ENCODE measurements around the gene RBBP8NL.

RBBP8NL gene

DNA sequence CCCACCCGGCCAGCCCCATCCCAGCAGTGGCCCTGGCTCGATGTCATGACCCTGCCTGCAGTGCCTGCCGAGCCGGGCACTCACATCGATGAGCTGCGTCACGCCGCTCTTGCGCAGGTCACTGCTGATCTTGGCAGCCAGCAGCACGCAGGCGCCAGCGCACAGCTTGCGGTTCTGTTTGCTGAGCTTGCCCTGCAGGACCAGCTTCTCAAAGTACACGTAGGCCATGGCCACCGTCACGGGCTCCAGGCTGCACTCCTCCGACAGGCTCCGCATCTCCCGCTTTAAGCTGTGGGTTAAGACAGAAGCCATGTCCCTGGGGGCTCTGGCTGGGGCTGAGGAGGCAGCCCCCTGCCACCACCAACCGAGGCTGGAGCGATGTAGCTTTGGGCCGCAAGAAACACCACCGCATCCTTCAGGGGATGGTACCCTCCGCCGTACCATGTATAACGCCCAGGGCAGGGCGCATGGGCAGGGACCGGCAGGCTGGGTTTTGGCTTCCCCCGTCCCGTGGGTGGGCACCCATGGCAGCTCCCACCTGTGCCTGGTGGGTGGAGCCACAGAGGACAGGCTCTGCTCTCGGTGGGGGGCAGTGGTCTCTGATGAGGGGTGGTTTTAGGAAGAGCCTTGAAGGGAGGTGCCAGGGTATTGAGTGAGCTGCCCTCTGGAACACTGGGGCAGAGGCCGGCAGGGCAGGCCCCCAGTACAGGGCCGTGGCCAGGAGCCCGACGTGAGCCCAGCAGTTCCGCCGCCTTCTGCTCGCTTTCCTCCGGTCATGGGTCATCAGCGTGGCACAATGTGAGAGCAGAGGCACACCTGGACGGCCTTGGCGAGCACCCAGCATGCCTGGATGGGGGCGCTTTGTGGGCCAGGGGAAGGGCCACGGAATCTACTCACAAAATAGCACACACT lies 35.9 kb downstream of the RBBP8NL start:
- DNase-seq (ENCODE audit: extremely low read depth, low read depth): no peak
- no peak overlapping the region for H3K4me3 ChIP-seq (replicated peaks; ENCODE audit: low read depth, low read length)
- TF ChIP-seq, protein P1, sequence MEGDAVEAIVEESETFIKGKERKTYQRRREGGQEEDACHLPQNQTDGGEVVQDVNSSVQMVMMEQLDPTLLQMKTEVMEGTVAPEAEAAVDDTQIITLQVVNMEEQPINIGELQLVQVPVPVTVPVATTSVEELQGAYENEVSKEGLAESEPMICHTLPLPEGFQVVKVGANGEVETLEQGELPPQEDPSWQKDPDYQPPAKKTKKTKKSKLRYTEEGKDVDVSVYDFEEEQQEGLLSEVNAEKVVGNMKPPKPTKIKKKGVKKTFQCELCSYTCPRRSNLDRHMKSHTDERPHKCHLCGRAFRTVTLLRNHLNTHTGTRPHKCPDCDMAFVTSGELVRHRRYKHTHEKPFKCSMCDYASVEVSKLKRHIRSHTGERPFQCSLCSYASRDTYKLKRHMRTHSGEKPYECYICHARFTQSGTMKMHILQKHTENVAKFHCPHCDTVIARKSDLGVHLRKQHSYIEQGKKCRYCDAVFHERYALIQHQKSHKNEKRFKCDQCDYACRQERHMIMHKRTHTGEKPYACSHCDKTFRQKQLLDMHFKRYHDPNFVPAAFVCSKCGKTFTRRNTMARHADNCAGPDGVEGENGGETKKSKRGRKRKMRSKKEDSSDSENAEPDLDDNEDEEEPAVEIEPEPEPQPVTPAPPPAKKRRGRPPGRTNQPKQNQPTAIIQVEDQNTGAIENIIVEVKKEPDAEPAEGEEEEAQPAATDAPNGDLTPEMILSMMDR (IDR thresholded peaks at IDR 0.05; ENCODE audit: low read depth, low read length, missing control alignments): no peak

DNA sequence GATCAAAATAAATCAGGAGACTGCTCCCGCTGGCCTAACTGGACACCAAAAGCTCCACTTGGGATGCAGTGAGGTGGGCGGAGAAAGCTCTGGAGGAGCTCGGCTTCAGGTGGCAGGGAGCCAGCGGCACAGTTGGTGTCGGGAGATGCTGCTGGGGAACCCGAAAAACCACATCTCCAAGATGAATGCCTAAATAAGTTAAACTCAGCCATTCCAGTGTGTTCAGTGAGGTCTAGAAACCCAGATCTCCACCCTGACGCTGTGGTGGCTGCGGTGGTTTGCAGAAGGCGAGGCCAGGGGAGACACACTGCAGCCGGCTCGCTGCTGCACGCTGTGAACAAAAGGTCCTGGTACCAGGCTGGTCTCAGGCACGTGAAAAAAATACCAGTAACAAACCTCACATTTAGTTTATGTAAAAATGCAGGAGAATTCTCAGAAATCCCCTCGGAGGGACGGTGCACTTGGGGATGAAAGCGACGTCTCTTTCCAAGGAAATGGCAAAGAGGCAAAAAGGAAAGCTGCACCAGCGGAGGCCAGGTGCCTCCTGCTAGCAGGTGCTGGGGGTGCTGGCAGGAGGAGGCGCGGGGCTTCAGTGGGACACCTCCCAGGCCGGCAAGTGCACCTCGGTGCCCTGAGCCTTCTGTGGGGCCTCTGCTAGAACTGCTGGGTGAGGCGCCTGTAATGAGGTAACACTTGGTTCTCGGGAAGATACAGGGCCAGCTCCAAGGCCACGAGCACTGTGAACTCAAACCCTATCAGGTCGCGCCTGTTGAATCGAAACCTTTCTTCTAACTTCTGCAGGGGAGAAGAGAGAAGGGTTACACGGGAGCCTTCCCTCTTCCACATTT lies 36.8 kb downstream of the RBBP8NL start:
- no peak overlapping the region for H3K4me3 ChIP-seq (replicated peaks; ENCODE audit: low read depth, low read length)
- TF ChIP-seq, protein P1 (IDR thresholded peaks at IDR 0.05; ENCODE audit: low read depth, low read length, missing control alignments): no peak
- no peak for DNase-seq (ENCODE audit: extremely low read depth, low read depth)

DNA sequence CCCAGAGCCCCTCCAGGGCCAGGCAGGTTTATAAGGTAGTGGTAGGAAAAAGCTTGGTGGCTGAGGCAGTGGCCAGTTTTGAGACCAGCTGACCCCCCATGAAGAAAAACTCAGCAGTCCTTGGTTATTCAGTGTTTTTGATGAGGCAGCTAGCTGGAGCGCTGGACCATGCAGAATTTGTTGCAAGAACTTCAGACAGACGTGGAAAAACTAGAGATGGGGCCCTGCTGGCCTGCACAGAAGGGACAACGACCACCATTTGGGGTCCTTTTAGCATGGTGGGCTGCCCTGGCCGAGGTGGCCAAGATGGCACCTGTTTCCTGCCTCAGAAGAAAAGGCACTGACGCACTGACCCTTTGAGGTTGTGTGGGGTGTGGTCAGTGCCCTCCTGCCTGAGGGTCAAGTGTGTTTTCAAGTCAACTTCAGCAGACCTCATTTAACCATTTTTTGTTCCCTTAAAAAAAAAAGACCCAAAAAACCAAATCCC lies 37.7 kb downstream of the RBBP8NL start:
- no peak for DNase-seq (ENCODE audit: extremely low read depth, low read depth)
- TF ChIP-seq, protein P1 (IDR thresholded peaks at IDR 0.05; ENCODE audit: low read depth, low read length, missing control alignments): no peak
- H3K4me3 ChIP-seq (replicated peaks; ENCODE audit: low read depth, low read length): no peak overlapping the region

GRCh38 chr20:62388839-62389600 lies 38.3 kb downstream of the RBBP8NL start:
- H3K4me3 ChIP-seq (replicated peaks; ENCODE audit: low read depth, low read length): peak overlapping the region; percentile 95
- no peak for DNase-seq (ENCODE audit: extremely low read depth, low read depth)

GRCh38 chr20:62387933-62388635 lies 39.3 kb downstream of the RBBP8NL start:
- TF ChIP-seq, protein P1 (IDR thresholded peaks at IDR 0.05; ENCODE audit: low read depth, low read length, missing control alignments): no peak
- peak overlapping the region; percentile 95 for H3K4me3 ChIP-seq (replicated peaks; ENCODE audit: low read depth, low read length)
- DNase-seq (ENCODE audit: extremely low read depth, low read depth): no peak

More at GRCh38 chr20:62388839-62389600, 38.3 kb downstream of the RBBP8NL start:
- TF ChIP-seq, protein P1 (IDR thresholded peaks at IDR 0.05; ENCODE audit: low read depth, low read length, missing control alignments): no peak

Data from HFF-Myc (cell line).